Ovary (tissue), 9 donors: ENCODE results near the gene BMERB1. TPM values are rescaled to one million over a fixed set of nuclear protein-coding genes. Genes with fewer than 3 reads are reported as not detected.

Source experiments
- DNase-seq, 5 donors: peaks; one replicate each; pipeline ENCODE4 v3.0.0-alpha.2; 2019 to 2020
- H3K27ac ChIP-seq, 2 donors: fragments of 200-600 bp; one replicate each; pipeline versions ENCODE4 v1.5.1 to v1.8.0; 2019 to 2022
- H3K27me3 ChIP-seq: fragments of 200-600 bp; one replicate; pipeline ENCODE4 v1.8.0; 2022
- H3K36me3 ChIP-seq: fragments of 200-600 bp; sonication (generic); one replicate; pipeline ENCODE4 v1.5.1; 2019
- H3K4me1 ChIP-seq: one replicate; pipeline ENCODE4 v1.8.1; 2013; ENCODE audit warnings: mild to moderate bottlenecking, moderate library complexity; ENCODE audit not compliant: insufficient read depth
- H3K4me3 ChIP-seq: fragments of 200-600 bp; sonication (generic); one replicate; pipeline ENCODE4 v1.5.1; 2017
- H3K9me3 ChIP-seq, 2 donors: fragments of 200-600 bp in 1 of 2; sonication (generic) in 1 of 2; one replicate each; pipeline versions ENCODE4 v1.5.1 to v1.8.1; 2013 to 2019; ENCODE audit warnings: mild to moderate bottlenecking in 1 of 2, moderate library complexity in 1 of 2
- CTCF ChIP-seq, 3 donors: fragments of 450-650 bp in 2 of 3; fragments of 200-600 bp in 1 of 3; IDR thresholded peaks; one replicate each; pipeline versions ENCODE4 v1.5.1 to v1.8.0; 2016 to 2022; ENCODE audit warnings: antibody characterized with exemption in 3 of 3, mild to moderate bottlenecking in 1 of 3
- EP300 ChIP-seq: sonication (generic); formaldehyde crosslinking; IDR thresholded peaks from one replicate; pipeline ENCODE4 v1.6.1; 2017; ENCODE audit warnings: antibody characterized with exemption
- POLR2A ChIP-seq: fragments of 450-650 bp; IDR thresholded peaks from one replicate; pipeline ENCODE4 v1.6.1; 2017; ENCODE audit warnings: antibody characterized with exemption, mild to moderate bottlenecking, moderate library complexity
- WGBS, 3 donors: extraction: QIAGEN DNeasy Blood & Tissue Kit in 1 of 3; methylation state at CpG; one replicate each; pipeline versions ENCODE4 v1.1.5 to v1.1.7; 2013 to 2017; 5-methylcytosine and 5-hydroxymethylcytosine counted together
- intact Hi-C, 4 donors: fragments of 100-400 bp; cut with DNase I; formaldehyde crosslinking; loops; one replicate each; pipeline versions ENCODE4 v1.11.0 to v1.15.1; 2022 to 2023
- polyA plus RNA-seq, 2 donors: library from polyadenylated mRNA; stranded (reverse); fragments of 200-250 nt in 1 of 2; fragments of 350-450 nt in 1 of 2; fragmentation: Illumina TruSeq in 1 of 2; extraction: RNeasy Lipid Tissue Mini Kit (QIAGEN cat#74804) in 1 of 2; gene quantifications; one replicate each; pipeline ENCODE4 v1.2.3, GENCODE V29; 2013 to 2014
- total RNA-seq, 7 donors: library from RNA; depleted of rRNA in 2 of 7; stranded (reverse); fragments of >200 nt in 2 of 7; fragmentation: NEBNext Ultra II Directional in 3 of 7; extraction: Animal tissue kit (Norgen Biotek cat#: 25700) in 3 of 7; gene quantifications; one replicate each; pipeline versions ENCODE4 v1.1.0 to v1.2.4, GENCODE V29; 2016 to 2023
- donor health status: DM: no; HTN: no; CAD: no; lungs with moderate emphysema.
- donor health status: DM: no; HTN: no; CAD: no.
- donor health status: Bipolar disorder and iron deficiency.
- donor health status: DM: yes; HTN: yes; CAD: no.
- donor health status: DM: no; HTN: no; CAD: no.
- donor health status: DM: yes; HTN: yes; CAD: no.

BMERB1 gene
- total and polyA plus RNA-seq, 9 donors: 22.6 to 77.5 (median 65.2) TPM

GRCh38 chr16:15523939-15524338 is 89.6 kb downstream of the BMERB1 start:
- intact Hi-C loops: no loop called here
- H3K9me3 ChIP-seq: no peaks in the 10 kb centered on the region
- no peaks in the 10 kb centered on the region for H3K27me3 ChIP-seq
- WGBS, 3 donors: 94 to 95% (median 94%) methylated on average over 4 of the region's 4 CpGs
- H3K4me3 ChIP-seq: no peak overlapping the region
- no peak overlapping the region for H3K27ac ChIP-seq
- H3K36me3 ChIP-seq: no peaks in the 10 kb centered on the region
- peaks cover 17% of the 10 kb centered on the region for H3K4me1 ChIP-seq
- DNase-seq: no peak
- TF ChIP-seq CTCF (IDR thresholded peaks at IDR 0.05): no peak
- no peak for TF ChIP-seq EP300
- no peak for TF ChIP-seq POLR2A

- no peak overlapping the region for H3K27ac ChIP-seq
- 97 to 98% (median 97%) methylated on average over 5 of the region's 5 CpGs for WGBS, 3 donors
- H3K9me3 ChIP-seq: no peaks in the 10 kb centered on the region
- DNase-seq: no peak
- H3K4me3 ChIP-seq: no peak overlapping the region
- no peaks in the 10 kb centered on the region for H3K27me3 ChIP-seq
- intact Hi-C loops: no loop called here
- TF ChIP-seq CTCF (IDR thresholded peaks at IDR 0.05): no peak
- TF ChIP-seq EP300: no peak
- TF ChIP-seq POLR2A: no peak
- peaks cover 17% of the 10 kb centered on the region for H3K4me1 ChIP-seq
- H3K36me3 ChIP-seq: no peaks in the 10 kb centered on the region
These were observed 90.6 kb downstream of the BMERB1 start for GRCh38 chr16:15524966-15525365.

- no peaks in the 10 kb centered on the region for H3K9me3 ChIP-seq
- intact Hi-C loops: no loop called here
- no peak for DNase-seq
- H3K36me3 ChIP-seq: no peaks in the 10 kb centered on the region
- no peak overlapping the region for H3K4me3 ChIP-seq
- TF ChIP-seq CTCF (IDR thresholded peaks at IDR 0.05) (no peak), EP300 (no peak), POLR2A (no peak)
- 97 to 99% (median 99%) methylated on average over 7 of the region's 7 CpGs for WGBS, 3 donors
- no peaks in the 10 kb centered on the region for H3K27me3 ChIP-seq
- H3K27ac ChIP-seq: no peak overlapping the region
- H3K4me1 ChIP-seq: peaks cover 12% of the 10 kb centered on the region
These were observed 91.7 kb downstream of the BMERB1 start for GRCh38 chr16:15526097-15526496.

- Histone ChIP-seq H3K9me3 (no peaks in the 10 kb centered on the region), H3K27ac (no peak overlapping the region), H3K27me3 (no peaks in the 10 kb centered on the region), H3K4me3 (no peak overlapping the region), H3K4me1 (peaks cover 6% of the 10 kb centered on the region), H3K36me3 (no peaks in the 10 kb centered on the region)
- TF ChIP-seq EP300 (no peak), CTCF (IDR thresholded peaks at IDR 0.05) (no peak), POLR2A (no peak)
- no peak for DNase-seq
- WGBS, 3 donors: 91 to 95% (median 93%) methylated on average over 2 of the region's 2 CpGs
- intact Hi-C loops: no loop called here
These were observed 92.3 kb downstream of the BMERB1 start for GRCh38 chr16:15526731-15527130.

- Histone ChIP-seq H3K9me3 (no peaks in the 10 kb centered on the region), H3K36me3 (no peaks in the 10 kb centered on the region), H3K4me3 (no peak overlapping the region), H3K27ac (no peak overlapping the region), H3K4me1 (no peaks in the 10 kb centered on the region), H3K27me3 (no peaks in the 10 kb centered on the region)
- no peak for DNase-seq
- TF ChIP-seq CTCF (IDR thresholded peaks at IDR 0.05) (no peak), EP300 (no peak)
- intact Hi-C loops: no loop called here
- WGBS, 3 donors: 53 to 73% (median 58%) methylated on average over 5 of the region's 5 CpGs
These were observed 95.3 kb downstream of the BMERB1 start for GRCh38 chr16:15529673-15530072.
